Measurements from ENCODE around the gene TBL3.
A peak's percentile ranks its signal among the peaks of the same experiment; 100 is the strongest.

TBL3 gene

DNA sequence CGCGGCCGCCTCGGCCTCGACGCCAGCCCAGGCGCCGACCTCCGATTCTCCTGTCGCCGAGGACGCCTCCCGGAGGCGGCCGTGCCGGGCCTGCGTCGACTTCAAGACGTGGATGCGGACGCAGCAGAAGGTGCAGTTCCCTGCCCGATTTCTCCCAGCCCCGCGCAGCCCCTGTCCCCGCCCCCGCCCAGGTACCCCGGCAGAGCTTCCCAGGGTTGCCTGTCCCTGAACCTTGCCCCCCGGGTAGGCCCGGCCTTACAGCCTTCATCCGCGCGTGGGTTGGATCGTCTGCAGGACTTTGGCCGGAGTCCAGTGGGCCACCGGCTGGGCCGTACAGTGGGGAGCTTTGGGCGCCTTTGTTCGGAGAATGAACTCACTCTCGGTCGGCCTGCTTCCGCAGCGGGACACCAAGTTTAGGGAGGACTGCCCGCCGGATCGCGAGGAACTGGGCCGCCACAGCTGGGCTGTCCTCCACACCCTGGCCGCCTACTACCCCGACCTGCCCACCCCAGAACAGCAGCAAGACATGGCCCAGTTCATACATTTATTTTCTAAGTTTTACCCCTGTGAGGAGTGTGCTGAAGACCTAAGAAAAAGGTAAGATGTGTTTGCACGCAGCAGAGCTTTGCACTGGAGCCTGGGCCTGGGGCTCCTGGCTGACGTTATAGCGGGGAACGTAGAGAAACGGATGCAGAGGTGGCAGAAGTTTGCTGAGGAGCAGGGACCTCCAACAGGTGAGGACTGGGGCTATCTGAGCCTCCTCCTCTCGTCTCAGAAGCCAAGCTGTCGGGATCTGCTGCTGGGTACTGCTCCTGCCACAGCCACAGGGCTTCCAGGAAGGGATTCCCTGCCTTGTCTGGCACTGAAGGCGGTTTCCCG lies 12.7 kb downstream of the TBL3 start:
- DNase-seq = no peak

DNA sequence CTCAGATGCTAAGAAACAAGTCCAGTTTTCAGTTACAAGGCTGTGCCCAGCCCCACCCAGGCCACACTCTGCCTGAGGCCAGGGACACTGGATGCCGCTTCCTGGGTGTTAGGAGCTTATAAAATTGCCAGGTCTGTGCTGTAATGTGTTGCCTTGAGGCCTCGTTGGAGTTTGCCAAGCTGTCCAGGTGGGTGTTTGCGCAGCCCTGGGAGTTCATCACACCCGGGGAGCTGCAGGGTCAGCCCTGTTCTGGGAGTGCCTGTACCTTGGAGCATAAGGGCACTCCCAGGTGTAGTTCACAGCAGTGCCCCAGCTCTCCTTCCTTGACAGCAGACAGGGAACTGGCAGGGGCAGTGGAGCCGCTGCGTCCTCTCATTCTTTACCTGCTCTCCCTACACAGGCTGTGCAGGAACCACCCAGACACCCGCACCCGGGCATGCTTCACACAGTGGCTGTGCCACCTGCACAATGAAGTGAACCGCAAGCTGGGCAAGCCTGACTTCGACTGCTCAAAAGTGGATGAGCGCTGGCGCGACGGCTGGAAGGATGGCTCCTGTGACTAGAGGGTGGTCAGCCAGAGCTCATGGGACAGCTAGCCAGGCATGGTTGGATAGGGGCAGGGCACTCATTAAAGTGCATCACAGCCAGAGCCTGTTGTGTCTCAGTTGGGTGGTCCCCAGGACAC lies 13.8 kb downstream of the TBL3 start:
- DNase-seq = no peak

DNA sequence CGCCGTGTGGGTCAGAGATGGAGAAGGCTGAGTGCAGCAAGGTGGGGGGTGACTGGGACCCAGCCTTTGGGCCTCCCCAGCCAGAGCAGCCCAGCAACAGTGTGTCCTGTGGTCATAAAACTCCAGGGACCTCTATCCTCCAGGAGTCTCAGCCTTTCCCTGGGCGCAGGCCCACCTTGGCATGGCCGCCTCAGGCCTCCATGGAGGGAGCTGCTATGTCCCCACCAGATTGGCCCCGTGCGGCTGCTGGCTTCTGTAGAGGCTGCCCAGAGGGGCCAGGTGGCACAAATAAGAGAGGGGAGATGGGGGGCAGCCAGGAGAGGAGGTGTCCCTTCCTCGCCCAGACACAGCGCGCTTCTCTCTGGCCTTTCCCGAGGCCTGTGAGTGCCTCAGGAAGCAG lies 15.3 kb downstream of the TBL3 start:
- DNase-seq = no peak

DNA sequence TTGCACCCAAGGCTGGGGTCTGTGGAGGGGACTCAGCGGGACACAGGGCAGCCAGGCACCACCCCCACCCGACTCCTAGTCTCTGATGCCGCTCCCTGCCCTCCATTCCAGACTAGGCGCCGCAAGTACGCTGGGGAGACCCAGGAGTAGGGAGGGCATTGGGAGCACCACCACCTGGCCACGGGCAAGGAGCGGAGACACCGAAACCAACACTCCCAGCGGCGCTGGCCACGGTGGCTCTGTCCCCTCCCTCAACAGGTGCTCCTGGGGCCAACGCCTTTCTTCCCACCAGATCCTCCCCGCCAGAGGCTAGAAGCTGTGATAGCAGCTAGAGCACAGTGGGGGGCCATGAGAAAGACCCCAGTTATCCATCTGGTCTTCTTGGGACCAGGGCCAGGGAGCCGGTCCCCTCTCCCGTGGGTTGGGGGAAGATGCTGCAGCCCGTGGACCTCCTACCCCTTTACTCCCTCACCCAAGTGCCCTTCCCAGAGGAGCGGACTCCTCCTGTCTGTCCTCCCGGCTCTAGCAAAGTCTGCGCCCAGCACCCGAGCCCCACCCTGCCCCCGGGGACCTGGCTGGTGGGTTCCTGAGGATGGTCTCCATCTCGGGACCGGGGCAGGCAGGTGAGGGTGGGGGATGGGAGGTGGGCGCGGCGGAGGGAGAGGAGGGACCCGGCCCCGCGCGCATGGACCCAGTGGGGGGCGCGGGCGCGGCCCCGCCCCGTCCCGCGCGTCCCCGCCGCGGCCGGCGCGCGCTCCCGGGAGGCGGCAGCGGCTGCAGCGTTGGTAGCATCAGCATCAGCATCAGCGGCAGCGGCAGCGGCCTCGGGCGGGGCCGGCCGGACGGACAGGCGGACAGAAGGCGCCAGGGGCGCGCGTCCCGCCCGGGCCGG lies 17.6 kb downstream of the TBL3 start, which contains the start of gene SYNGR3:
Gene SYNGR3 (plus strand): TSS at position 762 of the 892 bp plus-strand sequence. CDS start 133 bp downstream, outside the sequence.
- DNase-seq = no peak

DNA sequence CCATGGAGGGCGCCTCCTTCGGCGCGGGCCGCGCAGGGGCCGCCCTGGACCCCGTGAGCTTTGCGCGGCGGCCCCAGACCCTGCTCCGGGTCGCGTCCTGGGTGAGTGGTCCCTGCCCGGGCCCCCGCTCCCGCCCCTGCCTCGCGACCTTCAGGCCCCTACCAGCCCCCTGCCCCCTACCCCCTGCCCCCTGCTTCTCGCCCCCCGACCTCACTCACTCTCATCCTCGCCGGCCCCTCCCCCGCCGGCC lies 18.2 kb downstream of the TBL3 start:
- DNase-seq = no peak

DNA sequence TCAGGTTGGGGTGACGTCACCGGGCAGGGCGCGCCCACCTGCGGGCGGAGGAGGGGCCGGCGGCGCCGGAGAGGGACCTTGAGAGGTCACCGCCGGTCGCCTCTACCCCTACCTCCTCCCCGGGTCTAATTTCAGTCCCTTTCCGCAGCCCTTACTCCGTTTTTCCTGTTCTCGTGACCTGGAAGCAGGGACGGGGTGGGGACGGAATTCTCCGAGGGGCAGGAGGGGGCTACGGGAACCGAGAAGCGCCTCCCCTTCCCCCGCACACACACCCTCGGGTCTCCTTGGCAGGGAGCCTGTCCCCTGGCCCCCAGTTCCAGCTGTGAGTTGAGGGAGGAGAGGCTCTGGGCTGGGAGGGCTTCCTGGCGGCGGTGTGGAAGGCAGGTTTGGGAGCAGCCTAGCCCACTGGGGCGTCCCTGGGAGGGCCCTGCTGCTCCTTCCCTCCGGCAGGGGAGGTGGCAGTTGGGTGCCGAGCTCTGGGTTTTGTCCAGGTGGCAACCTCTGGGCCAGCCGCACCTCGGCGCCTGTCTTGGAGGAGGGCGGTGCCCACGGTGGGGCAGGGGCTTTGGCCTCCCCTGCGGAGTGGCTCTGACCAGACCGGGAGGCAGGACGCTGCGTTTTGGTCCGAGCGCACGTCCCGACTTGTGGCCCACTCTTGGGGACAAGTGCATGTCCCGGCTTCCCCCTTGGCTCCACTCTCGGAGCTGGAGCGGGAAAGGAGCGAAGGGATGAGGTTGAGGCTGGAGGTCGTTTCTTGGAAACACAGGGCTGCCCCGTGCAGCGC lies 18.7 kb downstream of the TBL3 start:
- DNase-seq = no peak

DNA sequence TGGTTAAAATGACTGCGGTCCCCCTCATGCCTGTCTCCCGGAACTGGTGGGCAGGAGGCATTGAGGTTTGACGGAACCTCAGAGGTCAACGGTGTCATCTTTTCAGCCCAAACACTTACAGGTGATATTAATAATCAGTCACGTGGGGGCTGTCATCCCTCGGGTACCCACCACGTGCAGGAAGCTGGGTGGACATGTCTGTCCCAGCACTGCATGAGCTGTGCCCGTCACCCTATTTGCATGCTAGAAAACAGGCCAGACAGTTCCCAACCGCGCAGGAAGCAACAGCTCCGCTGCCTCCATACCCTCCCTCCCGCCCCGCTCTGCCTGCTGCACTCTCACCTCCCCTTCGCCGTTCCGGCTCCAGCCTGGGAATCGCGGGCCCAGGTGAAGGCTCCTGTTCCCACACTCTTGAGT lies 19.3 kb downstream of the TBL3 start:
- peak; percentile 17 for DNase-seq

DNA sequence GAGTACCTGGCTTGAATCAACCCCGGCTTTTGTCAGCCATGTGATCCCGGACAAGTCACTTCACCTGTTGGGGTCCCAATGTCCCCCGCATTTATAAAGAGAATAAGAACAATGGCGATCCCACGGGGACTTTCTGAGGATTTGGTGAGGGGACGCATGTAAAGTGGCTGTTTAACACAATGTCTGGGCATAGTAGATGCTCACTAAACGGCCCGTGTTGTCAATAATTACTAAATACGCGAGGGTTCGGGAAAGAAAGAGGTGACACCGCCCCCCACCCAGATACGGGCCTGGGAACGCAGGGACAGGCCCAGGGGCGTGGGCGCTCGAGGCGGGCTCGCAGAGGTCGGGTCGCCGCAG lies 19.7 kb downstream of the TBL3 start:
- no peak for DNase-seq

DNA sequence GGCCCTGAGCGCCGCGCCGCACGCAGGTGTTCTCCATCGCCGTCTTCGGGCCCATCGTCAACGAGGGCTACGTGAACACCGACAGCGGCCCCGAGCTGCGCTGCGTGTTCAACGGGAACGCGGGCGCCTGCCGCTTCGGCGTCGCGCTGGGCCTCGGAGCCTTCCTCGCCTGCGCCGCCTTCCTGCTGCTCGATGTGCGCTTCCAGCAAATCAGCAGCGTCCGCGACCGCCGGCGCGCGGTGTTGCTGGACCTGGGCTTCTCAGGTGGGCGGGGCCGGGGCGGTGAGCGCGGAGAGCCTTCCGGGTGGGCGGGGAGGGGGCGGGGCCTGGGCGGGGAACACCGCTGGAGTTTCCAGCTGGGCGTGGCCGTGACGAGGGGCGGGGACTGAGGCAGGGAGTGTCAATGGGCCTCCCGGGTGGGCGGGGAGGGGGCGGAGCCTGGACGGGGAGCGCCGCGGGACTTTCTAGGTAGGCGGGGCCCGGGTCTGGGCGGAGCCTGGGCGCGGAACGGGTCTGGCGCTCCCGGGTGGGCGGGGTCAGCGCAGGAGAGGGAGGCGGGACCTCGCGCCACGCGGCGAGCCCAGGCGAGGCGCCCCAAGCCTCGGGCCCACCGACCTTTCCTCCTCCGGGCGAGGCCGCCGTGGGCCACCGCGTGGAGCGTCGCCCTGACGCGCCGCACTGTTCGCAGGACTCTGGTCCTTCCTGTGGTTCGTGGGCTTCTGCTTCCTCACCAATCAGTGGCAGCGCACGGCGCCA lies 20.3 kb downstream of the TBL3 start:
- DNase-seq = peak; percentile 78

DNA sequence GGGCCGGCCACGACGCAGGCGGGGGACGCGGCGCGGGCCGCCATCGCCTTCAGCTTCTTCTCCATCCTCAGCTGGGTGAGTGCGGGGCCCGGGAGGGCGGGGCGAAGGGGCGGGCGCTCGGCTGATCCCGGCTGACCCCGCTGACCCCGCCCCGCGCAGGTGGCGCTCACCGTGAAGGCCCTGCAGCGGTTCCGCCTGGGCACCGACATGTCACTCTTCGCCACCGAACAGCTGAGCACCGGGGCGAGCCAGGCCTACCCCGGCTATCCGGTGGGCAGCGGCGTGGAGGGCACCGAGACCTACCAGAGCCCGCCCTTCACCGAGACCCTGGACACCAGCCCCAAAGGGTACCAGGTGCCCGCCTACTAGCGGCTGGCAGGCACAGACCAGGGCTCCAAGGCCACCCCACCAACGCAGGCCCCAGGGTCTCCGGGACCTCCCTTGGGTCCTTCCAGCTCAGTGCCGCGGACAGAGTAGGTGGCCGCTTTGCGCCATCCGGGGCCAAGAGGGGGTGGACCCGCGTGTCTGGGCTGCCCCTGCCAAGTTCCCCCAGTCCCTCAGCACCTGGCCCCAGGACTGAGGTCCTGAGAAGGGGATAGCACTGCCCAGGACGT lies 21.0 kb downstream of the TBL3 start:
- DNase-seq = no peak

DNA sequence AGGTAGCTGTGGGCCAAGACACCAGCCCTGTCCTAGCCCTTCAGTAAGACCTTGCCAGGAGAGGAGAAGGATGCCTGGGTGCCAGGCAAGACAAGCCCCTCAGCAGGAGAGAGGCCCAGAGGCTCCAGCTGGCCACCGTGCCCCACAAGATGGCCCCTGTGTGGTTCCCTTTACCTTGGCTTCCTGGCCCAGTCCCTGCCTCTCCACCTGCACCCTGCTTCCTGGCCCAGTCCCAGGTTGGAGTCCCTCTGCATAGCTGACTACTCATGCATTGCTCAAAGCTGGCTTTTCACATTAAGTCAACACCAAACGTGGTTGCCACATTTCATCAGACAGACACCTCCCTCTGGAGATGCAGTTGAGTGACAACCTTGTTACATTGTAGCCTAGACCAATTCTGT lies 21.9 kb downstream of the TBL3 start:
- DNase-seq = no peak

DNA sequence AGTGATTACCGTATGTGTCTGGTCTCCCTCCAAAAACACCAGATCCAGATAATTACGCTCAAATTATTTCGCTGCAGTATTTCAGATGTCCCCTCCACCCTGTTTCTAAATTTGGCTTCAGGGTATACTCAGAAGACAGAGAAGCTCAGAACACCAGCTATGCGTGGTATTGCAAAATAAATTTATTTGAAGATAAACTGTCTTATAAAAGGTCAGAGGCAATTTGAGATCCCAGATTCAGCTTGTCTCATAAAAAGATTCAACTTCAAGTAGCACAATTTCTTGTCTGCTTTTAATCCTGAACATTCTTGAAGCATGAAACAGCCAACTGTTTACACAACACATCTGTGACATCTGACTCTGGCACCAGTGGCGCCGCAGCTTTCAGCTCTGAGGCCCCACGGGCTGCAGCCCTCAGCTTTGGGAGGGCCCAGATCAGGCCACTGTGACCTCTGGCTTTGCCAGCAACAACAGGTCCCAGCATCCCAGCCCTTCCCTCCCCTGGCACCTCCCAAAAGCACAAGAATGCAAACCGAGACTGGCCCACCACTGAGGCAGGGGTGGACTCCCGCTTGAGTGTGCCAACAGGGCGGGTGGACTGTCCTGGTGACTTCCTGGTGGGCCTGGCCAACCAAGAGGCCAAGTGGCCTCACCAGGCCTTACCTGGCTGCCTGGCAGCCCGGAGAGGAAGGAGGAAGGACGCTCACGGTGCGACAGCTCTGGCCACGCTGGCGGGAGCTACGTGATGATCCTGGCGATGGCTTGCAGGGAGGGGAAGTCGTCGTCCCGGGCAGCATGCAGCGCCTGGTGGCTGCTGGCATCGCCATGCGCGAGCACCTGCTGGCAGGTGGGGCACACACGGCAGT lies 25.9 kb downstream of the TBL3 start:
- no peak for DNase-seq

DNA sequence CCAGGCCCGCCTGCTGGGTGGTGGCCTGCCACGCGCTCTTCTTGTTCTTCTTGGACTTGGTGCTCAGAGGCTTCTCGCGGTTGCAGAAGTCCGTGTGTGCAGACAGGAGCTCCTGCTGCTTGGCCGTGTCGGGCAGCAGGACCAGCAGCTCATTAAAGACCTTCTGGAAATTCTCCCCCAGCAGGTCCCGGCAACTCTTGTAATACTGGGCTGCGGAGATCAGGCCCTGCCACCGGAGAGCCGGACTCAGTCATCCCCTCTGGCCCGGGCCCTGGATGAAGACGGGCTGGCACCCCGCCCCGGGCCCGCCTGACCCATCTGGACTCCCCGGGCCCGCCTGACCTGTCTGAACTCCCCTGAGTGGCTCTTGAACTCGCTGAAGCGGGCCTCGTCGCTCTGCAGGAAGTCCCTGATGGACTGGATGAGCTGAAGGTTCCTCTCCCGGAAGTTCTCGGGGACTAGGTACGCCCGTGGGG lies 26.5 kb downstream of the TBL3 start:
- DNase-seq = no peak

DNA sequence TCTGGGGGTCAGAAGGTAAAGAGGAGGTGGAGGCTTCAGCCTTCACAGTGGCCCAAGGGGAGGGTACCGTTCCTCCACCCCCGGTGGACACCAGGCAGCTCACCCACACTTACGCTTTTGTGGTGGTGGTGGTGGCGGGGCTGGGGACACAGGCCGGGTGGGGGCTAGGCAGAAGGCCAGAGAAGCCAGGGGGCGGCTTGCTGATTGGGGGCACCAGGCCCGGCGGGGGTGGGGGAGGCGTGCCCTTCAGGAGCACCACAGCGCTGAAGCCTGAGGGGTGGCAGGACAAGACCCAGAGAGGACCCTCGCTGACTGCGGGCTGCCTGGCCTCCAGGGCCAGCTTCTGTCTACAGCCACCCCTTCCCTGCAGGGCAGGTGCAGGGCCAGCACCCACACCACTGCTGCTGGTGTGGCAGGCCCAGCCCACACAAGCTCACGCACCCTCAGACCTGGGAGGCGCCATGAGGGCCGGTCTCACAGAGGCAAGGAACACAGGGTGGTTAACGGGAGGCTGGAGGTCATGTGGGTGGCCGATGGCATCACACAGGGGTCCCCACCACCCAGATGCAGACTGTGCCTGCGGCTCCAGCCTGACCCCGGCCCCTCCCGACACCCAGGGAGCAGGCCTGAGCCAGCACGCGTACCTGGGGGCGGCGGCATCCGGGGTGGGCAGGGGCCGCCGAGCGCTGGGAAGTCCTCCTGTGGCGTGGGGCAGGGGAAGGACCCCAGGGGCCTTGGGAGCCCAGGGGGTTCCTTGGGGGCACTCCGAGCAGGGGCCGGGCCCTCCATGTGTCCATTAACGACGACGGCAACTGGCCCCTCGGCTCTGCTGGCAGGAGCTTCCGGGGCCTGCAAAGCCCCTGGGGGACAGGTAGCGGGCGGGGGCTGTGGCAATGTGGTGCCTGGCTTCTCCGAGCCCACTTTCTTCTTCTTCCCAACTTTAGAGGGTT lies 27.3 kb downstream of the TBL3 start:
- DNase-seq = no peak

DNA sequence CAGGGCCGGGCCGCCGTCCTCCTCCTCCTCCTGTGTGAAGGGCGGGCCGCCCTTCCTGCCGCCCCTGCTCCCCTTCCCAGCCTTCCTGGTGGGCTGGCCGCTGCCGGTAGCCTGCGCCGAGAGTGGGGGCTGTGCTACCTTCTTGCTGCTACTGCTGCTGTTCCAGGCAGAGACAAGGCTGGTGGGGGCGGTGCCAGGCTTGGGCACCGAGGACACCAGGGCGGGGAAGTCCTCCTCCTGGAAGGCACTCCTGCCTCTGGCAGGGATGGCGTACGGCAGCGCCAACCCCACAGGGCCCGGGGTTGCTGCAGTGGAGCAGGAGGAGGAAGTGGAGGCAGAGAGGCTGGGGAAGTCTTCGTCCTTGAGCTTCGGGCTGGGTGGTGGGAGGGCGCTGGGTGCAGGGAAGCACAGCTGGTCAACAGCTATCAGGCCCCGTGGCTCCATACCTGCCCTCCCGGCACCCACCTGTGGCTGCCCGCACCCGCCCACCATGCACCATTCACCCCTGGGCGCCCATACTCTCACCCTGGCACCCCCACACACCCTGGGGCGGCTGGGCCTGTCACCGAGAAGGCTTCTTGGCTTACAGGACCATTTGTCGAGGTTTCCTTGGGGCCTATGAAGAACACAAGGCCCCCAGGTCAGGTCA lies 28.1 kb downstream of the TBL3 start:
- no peak for DNase-seq

DNA sequence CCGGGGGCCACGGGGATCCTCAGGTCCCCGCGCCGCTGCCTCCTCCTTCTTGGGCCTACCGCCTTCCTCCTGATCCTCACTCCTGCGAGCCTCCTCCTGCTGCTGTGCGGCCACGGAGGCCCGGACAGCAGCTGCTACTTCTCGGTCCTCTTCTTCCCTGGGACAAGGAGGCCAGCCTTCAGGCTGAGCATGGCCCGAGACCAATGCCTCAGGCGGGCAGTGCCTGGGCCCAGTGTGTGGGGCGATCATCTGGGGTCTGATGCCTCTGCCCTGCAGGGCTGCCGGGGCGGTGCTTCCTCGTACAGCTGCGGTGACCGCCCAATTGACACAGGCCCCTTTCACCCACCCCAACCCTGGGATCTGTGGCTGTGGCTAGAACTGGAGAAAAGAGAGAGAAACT lies 29.2 kb downstream of the TBL3 start:
- DNase-seq = no peak

DNA sequence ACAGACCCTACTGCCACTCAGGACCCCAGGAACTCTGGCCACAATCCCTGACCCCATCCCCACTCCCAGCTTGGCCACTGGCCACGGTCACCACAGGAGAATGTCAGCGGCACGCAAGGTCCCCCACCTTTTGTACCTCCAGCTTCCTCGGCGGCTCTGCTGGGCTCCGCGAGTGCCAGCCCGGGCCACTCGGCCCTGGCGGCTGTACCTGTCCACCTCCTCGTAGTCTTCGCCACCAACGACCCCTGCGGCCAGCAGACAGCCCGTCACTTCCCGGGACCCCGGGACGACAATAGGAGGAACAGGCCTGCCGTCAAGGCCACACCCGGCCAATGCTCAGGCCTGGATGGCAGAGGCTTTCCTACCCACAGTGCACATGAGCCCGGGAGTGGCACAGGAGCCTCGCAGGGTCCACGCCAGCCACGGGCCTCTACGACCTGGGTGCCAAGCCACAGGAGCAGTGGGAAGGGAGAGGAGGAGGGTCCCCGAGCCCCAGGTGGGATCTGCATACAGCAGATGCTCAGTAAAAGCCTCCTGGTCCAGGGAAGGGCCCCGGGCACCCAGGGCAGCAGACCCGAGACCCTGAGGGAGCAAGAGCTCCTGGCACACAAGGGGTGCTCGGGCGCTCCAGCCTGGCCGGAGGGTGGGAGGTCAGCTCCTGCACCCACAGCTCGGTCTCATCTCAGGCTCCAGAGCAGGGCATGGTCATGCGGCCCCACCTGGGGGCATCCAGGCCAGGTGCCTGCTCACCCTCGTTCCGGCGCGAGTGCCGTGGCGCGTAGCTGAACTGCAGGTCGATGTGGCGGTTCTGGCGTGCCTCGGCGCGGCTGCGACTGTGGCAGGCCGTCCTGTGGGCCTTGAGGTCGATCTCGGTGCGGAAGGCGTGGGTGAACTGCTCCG lies 29.9 kb downstream of the TBL3 start:
- no peak for DNase-seq
